H1 (cell line): ENCODE measurements around the gene SLC2A1.

Source experiments
- CEBPB ChIP-seq: IDR thresholded peaks from 2 replicates; pipeline ENCODE4 v1.6.1; 2012; ENCODE audit warnings: low read depth, low read length
- CHD2 ChIP-seq: IDR thresholded peaks from 2 replicates; pipeline ENCODE4 v1.6.1; 2012; ENCODE audit warnings: low read length, improper control_type of control experiment
- EZH2 ChIP-seq: fragments of 200-600 bp; sonication (generic); IDR thresholded peaks from 2 replicates; pipeline ENCODE4 v1.7.1; 2012; ENCODE audit warnings: low read depth, mild to moderate bottlenecking, moderate library complexity, low read length, inconsistent platforms; ENCODE audit not compliant: severe bottlenecking
- GABPA ChIP-seq: IDR thresholded peaks from 2 replicates; pipeline ENCODE4 v1.6.1; 2011; ENCODE audit warnings: mild to moderate bottlenecking, low read length, moderate library complexity, borderline replicate concordance; ENCODE audit not compliant: insufficient read depth
- KDM5A ChIP-seq: fragments of 200-600 bp; IDR thresholded peaks from 2 replicates; pipeline ENCODE4 v1.7.1; 2012; ENCODE audit warnings: mild to moderate bottlenecking, low read length, inconsistent platforms, mixed read lengths
- POLR2AphosphoS5 ChIP-seq: IDR thresholded peaks from 2 replicates; pipeline ENCODE4 v1.6.1; 2011; ENCODE audit warnings: low read depth, low read length
- RFX5 ChIP-seq: IDR thresholded peaks from 2 replicates; pipeline ENCODE4 v1.6.1; 2011; ENCODE audit warnings: low read depth, low read length, improper control_type of control experiment, borderline replicate concordance
- TF ChIP-seq, protein P1 (sequence below), 3 experiments: IDR thresholded peaks; 1 replicate in 2 of 3; 2 replicates in 1 of 3; pipeline versions ENCODE4 v1.5.1 to v1.6.1; 2011; ENCODE audit warnings: low read length in 3 of 3, mild to moderate bottlenecking in 3 of 3, inconsistent platforms in 2 of 3, low read depth in 1 of 3, moderate library complexity in 1 of 3; ENCODE audit not compliant: insufficient read depth in 1 of 3; ENCODE audit errors: control extremely low read depth in 1 of 3

DNA sequence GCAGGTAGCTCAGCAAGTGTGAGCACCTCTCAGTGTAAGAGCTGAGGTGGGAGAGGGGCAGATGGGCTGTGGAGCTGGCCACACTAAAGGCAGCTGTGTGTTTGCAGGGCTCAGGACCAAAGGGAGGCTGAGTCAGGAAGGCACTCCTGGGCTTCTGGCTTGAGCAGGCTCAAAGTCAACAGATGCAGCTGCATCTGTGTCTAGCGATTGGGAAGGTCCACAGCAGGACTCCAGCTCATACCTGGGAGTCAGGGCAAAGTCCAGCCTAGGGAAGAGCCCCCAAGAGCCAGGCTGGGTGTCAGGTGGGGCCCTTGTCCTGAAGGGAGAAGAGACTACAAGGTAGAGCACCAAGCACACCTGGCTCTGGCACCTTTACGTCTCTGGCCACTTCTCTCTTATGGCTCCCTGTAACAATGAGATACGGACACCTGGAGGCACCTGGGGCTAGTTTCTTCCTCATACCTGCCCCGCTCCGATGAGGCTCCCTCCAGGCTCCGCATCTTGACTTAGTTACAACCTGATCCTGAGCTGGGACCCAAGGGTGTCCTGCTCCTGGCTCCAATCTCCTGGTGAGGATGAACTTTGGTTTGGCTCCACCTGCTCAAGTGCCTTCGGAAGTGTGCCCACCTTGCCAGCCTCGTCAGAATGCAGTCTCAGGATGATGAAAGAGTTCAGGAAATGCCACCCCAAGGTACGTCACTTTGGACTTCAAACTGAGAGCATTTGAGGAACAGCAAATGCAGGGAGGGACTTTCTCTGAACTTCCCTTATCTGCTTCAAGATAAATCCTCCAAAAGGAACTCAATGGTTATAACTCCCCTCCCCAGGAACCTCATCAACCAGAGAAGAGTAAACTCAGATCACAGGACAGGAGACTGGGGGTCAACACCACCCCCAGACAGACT lies 21.5 kb upstream of the SLC2A1 start:
- TF ChIP-seq POLR2AphosphoS5 (no peak), RFX5 (no peak), EZH2 (no peak), KDM5A (no peak), CEBPB (no peak), CHD2 (no peak), GABPA (no peak)
- TF ChIP-seq, protein P1, sequence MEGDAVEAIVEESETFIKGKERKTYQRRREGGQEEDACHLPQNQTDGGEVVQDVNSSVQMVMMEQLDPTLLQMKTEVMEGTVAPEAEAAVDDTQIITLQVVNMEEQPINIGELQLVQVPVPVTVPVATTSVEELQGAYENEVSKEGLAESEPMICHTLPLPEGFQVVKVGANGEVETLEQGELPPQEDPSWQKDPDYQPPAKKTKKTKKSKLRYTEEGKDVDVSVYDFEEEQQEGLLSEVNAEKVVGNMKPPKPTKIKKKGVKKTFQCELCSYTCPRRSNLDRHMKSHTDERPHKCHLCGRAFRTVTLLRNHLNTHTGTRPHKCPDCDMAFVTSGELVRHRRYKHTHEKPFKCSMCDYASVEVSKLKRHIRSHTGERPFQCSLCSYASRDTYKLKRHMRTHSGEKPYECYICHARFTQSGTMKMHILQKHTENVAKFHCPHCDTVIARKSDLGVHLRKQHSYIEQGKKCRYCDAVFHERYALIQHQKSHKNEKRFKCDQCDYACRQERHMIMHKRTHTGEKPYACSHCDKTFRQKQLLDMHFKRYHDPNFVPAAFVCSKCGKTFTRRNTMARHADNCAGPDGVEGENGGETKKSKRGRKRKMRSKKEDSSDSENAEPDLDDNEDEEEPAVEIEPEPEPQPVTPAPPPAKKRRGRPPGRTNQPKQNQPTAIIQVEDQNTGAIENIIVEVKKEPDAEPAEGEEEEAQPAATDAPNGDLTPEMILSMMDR (IDR thresholded peaks at IDR 0.05; ENCODE audit: control extremely low read depth in 1 of 3, insufficient read depth in 1 of 3, low read depth in 1 of 3, low read length in 3 of 3): no peak
